PFSK-1 (cell line): ENCODE measurements around the gene GMCL2.

Experiments
- POLR2AphosphoS5 ChIP-seq: IDR thresholded peaks from 2 replicates; pipeline ENCODE4 v1.6.1; 2012; ENCODE audit warnings: low read depth, mild to moderate bottlenecking, control low read depth, low read length, moderate library complexity
- SIN3A ChIP-seq: IDR thresholded peaks from 2 replicates; pipeline ENCODE4 v1.6.1; 2012; ENCODE audit warnings: mild to moderate bottlenecking, low read length, moderate library complexity, borderline replicate concordance; ENCODE audit not compliant: insufficient read depth
- TAF1 ChIP-seq: IDR thresholded peaks from 2 replicates; pipeline ENCODE4 v1.6.1; 2012; ENCODE audit warnings: low read length, control low read depth, borderline replicate concordance; ENCODE audit not compliant: insufficient read depth
- TF ChIP-seq, protein P1 (sequence below), 2 experiments: IDR thresholded peaks; 2 replicates each; pipeline versions ENCODE4 v1.6.1 to v1.8.0; 2011 to 2012; ENCODE audit warnings: low read depth in 2 of 2, low read length in 2 of 2, control low read depth in 1 of 2, inconsistent platforms in 1 of 2, mild to moderate bottlenecking in 1 of 2, moderate library complexity in 1 of 2; ENCODE audit not compliant: insufficient read depth in 1 of 2

DNA sequence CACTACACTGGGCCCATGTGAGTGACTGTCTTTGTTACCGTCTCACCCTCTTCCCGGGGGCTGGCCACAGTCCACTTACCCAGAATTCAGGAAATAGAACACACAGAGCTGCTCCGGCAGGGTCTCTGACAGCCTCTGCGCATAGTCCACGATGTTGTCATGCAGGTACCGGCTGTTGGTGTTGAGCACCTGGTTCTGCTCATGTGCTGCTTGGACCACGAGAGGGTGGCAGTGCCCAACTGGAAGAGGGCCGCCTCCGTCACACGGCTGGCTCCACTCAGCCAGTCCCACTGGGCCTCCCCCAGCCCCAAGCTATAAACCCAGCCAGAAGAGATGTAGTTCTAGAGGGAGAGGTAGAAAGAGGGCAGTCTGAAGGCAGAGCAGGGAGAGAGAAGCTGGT, 42.7 kb upstream of the GMCL2 start:
- no peak for TF ChIP-seq SIN3A
- no peak for TF ChIP-seq POLR2AphosphoS5
- TF ChIP-seq TAF1, result no peak
- TF ChIP-seq, protein P1, sequence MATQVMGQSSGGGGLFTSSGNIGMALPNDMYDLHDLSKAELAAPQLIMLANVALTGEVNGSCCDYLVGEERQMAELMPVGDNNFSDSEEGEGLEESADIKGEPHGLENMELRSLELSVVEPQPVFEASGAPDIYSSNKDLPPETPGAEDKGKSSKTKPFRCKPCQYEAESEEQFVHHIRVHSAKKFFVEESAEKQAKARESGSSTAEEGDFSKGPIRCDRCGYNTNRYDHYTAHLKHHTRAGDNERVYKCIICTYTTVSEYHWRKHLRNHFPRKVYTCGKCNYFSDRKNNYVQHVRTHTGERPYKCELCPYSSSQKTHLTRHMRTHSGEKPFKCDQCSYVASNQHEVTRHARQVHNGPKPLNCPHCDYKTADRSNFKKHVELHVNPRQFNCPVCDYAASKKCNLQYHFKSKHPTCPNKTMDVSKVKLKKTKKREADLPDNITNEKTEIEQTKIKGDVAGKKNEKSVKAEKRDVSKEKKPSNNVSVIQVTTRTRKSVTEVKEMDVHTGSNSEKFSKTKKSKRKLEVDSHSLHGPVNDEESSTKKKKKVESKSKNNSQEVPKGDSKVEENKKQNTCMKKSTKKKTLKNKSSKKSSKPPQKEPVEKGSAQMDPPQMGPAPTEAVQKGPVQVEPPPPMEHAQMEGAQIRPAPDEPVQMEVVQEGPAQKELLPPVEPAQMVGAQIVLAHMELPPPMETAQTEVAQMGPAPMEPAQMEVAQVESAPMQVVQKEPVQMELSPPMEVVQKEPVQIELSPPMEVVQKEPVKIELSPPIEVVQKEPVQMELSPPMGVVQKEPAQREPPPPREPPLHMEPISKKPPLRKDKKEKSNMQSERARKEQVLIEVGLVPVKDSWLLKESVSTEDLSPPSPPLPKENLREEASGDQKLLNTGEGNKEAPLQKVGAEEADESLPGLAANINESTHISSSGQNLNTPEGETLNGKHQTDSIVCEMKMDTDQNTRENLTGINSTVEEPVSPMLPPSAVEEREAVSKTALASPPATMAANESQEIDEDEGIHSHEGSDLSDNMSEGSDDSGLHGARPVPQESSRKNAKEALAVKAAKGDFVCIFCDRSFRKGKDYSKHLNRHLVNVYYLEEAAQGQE (IDR thresholded peaks at IDR 0.05; ENCODE audit: insufficient read depth in 1 of 2, low read depth in 2 of 2, low read length in 2 of 2), result no peak
